Activated CD4-positive, alpha-beta T cell treated with anti-CD3 and anti-CD28 coated beads, Interleukin-2, amount 10 ng/mL, durations not matched to agents 7 days and 5 days (primary cell): ENCODE measurements around the gene XRCC2. TPM values are rescaled to one million over a fixed set of nuclear protein-coding genes. Genes with fewer than 3 reads are reported as not detected.

ENCODE experiments used
- CTCF ChIA-PET: fragments of 350-600 bp; sonication (Branson Sonifier 250); formaldehyde crosslinking; loops from one replicate; lab custom pipeline; 2021; ENCODE audit warnings: antibody characterized with exemption; lab: Charles Lee
- POLR2A ChIA-PET: fragments of 350-600 bp; sonication (Branson Sonifier 250); formaldehyde crosslinking; loops from one replicate; lab custom pipeline; 2021; ENCODE audit warnings: antibody characterized with exemption; lab: Charles Lee
- DNase-seq: peaks from one replicate; pipeline ENCODE4 v3.0.0-alpha.2; 2020
- H3K27ac Mint-ChIP-seq: one replicate; pipeline ENCODE4 v1.8.0; 2021; ENCODE audit warnings: mild to moderate bottlenecking, moderate library complexity, mixed read lengths
- H3K27me3 Mint-ChIP-seq: one replicate; pipeline ENCODE4 v1.8.0; 2021; ENCODE audit warnings: mixed read lengths
- H3K36me3 Mint-ChIP-seq: one replicate; pipeline ENCODE4 v1.8.0; 2021; ENCODE audit warnings: low read depth, mixed read lengths
- H3K4me1 Mint-ChIP-seq: one replicate; pipeline ENCODE4 v1.8.0; 2021; ENCODE audit warnings: mixed read lengths
- H3K4me3 Mint-ChIP-seq: one replicate; pipeline ENCODE4 v1.8.0; 2021; ENCODE audit warnings: mild to moderate bottlenecking, moderate library complexity, mixed read lengths
- H3K9me3 Mint-ChIP-seq: one replicate; pipeline ENCODE4 v1.8.0; 2021; ENCODE audit warnings: mixed read lengths
- total RNA-seq, 2 experiments: library from RNA; stranded (reverse); gene quantifications; one replicate each; pipeline ENCODE4 v1.2.3, GENCODE V29; 2021

The XRCC2 gene
- total RNA-seq, 2 experiments from 2014 or later, result 13.5 to 14.6 TPM

DNA sequence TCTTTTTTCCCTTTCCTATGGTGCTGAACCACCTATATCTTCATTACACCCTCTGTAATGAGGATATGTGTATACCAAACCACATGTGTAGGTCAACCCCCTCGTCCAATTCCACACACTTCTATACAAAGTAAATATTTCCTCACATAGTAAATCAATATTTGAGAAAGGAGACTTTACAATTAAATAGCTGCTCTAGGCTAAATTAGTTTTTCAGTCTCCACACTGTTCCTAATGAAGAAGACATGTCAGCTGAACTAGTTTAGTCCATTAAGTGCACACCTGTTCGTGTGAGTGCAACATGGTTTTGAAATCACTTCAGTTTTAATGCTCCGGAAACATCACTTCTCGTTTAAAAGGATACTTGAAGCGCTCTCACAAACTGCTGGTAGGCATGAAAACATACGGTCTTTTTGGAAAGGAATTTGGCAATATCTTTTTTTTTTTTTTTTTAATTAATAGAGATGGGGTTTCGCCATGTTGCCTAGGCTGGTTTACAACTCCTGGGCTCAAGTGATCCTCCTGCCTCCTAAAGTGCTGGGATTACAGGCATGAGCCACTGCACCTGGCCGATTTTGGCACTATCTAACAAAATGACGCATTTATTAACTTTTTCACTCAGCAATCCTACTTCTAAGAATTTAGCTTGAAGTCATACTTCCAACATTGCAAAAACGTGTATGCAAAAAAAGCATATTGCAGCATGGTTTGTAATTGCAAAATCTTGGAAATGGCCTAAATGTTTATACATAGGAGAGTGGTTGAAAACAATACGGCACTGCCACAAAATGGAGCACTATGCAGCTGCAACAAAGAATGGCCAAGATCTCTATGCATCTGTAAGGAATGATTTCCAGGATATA, 2.1 kb upstream of the XRCC2 start:
- POLR2A ChIA-PET, result no interaction called here
- H3K27ac Mint-ChIP-seq, result no peak overlapping the region

DNA sequence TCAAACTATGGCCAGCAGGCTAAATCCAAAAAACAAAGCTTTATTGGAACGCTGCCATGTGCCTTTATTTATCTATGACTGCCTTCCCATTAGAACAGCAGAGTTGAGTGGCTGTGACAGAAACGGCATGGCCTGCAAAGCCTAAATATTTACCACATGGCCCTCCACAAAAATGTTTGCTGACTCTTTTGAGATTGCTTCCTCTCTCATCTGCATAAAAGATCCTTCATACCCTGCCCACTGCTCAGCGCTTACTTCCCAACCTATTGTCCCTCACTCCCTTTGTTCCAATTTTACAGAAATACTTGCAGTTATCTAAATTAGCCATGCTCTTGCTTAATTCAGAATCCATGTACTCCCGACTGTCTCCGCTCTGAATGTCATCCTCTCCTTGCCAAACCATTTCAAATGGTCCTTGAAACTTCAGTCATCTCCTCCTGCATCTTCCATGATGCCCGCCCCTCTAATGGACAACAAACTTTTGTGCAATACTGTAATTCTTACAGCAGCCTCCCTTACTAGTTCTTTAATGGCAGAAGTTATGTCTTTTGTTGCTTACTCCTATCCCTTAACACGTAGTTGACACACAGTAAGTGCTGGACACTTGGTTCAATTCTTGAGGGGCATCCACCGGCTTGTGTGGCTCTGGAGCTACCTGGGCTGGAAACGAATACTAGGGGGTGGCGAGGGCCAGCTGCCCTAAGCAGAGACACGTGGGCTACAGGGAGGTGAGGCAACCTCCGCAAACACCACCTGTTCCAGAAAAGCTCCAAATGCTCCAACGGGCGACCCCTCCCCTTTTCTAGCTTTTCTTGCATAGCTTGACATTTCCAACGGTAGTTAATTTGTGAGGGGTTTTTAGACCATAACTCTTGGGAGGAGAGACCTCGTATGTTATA, 832 bp downstream of the XRCC2 start:
- Mint-ChIP-seq H3K27me3 (no peaks in the 10 kb centered on the region), H3K4me3 (peak overlapping the region; percentile 94), H3K9me3 (no peaks in the 10 kb centered on the region), H3K36me3 (peaks cover 4% of the 10 kb centered on the region), H3K27ac (peak overlapping the region; percentile 95), H3K4me1 (peaks cover 24% of the 10 kb centered on the region)
- ChIA-PET CTCF (interaction anchor here (1.2 to 1.5 kb wide), 2 partner anchors 11 to 15 kb away, joined by 4 to 5 read pairs; no protein-coding TSS in a partner anchor), POLR2A (no interaction called here)
- DNase-seq, result peak; percentile 20

More for the DNA sequence above, 2.1 kb upstream of the XRCC2 start:
- CTCF ChIA-PET, result no interaction called here
- DNase-seq, result no peak
- H3K9me3 Mint-ChIP-seq, result no peaks in the 10 kb centered on the region
- H3K4me3 Mint-ChIP-seq, result peak overlapping the region; percentile 45
- peaks cover 14% of the 10 kb centered on the region for H3K4me1 Mint-ChIP-seq
- H3K27me3 Mint-ChIP-seq, result no peaks in the 10 kb centered on the region
- peaks cover 2% of the 10 kb centered on the region for H3K36me3 Mint-ChIP-seq

DNA sequence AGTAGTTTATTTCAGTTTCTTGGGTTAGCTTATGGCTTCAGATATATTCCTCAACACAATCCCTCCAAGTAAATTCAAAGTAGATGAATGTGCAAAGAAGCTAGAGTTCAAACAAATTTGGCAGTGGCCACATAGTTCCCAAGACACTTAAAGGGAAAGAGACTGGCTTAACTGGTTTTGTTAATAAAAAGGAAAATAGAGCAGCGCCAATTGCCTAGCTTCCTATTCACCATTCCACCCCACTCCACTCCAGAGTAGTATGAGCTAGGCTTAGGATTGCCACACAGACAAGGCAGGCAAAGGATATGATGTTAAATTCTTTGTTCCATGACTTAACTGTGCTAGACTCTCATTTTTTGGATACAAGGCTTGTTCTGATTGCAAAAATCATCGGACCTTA, 2.0 kb downstream of the XRCC2 start:
- H3K27ac Mint-ChIP-seq, result no peak overlapping the region
- H3K36me3 Mint-ChIP-seq, result peaks cover 8% of the 10 kb centered on the region
- no peak for DNase-seq
- peaks cover 27% of the 10 kb centered on the region for H3K4me1 Mint-ChIP-seq
- POLR2A ChIA-PET, result no interaction called here
- no peak overlapping the region for H3K4me3 Mint-ChIP-seq
- CTCF ChIA-PET, result interaction anchor here (1.5 kb wide), 1 partner anchor 10 kb away, joined by 5 read pairs; no protein-coding TSS in a partner anchor
- H3K27me3 Mint-ChIP-seq, result no peaks in the 10 kb centered on the region
- no peaks in the 10 kb centered on the region for H3K9me3 Mint-ChIP-seq

DNA sequence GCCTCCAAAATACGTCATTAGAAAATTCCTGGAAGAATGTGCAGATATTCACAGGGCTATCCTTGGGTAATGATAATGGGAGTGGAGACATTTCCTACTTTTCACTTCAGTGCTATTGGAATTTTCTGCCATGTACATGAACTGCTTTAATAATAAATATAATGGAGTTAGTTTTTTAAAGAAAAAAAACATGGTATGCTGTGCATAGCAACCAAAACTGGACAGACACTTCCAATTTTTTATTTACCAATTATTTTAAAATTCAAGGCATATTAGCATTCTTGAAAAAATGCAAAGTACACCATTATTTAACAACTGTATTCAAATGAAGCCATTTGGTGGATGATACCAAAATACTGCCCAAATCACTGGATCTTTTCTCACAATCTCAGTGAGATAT, 3.3 kb downstream of the XRCC2 start:
- Mint-ChIP-seq H3K4me3 (no peak overlapping the region), H3K9me3 (no peaks in the 10 kb centered on the region), H3K27me3 (no peaks in the 10 kb centered on the region), H3K36me3 (peaks cover 17% of the 10 kb centered on the region), H3K27ac (no peak overlapping the region), H3K4me1 (peaks cover 27% of the 10 kb centered on the region)
- DNase-seq, result no peak
- CTCF ChIA-PET, result no interaction called here
- POLR2A ChIA-PET, result no interaction called here

DNA sequence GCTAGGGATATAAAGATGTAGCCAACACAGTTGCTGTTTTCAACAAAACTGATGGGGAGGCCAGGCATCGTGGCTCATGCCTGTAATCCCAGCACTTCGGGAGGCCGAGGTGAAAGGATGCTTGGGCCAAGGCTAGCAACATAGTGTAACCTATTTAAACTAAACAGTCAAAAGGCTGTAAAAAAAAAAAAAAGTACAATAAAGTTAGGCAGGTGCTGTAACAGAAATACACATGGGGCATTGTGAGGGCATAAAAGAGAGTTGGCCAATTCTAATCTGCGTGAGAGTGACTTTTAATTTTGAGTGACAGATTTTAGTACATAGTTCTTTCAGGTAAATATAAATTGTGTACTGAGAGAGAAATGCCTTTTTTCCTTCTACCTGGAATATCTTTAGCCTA, 6.2 kb downstream of the XRCC2 start:
- Mint-ChIP-seq H3K27me3 (no peaks in the 10 kb centered on the region), H3K27ac (no peak overlapping the region)
- CTCF ChIA-PET, result interaction anchor here (0.7 kb wide), 1 partner anchor 240 kb away, joined by 3 read pairs; no protein-coding TSS in a partner anchor

DNA sequence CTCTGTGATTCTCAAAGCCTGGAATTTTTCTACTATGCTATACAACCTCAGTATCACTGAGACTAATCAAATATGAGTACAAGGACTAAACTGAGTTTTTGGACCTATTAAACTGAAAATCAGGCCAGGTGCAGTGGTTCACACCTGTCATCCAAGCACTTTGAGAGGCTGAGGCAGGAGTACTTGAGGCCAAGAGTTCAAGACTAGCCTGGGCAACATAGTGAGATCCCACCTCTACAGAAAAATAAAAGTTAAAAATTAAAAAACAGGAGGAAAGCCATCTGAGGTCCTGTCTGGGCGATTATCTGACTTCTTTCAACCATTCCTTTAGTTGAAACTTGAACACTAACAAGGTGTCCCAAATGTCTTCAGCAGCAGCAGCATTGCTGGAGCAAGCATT, 7.0 kb downstream of the XRCC2 start:
- H3K4me1 Mint-ChIP-seq, result peaks cover 15% of the 10 kb centered on the region
- no peaks in the 10 kb centered on the region for H3K27me3 Mint-ChIP-seq
- no peak for DNase-seq
- no peak overlapping the region for H3K27ac Mint-ChIP-seq
- no peak overlapping the region for H3K4me3 Mint-ChIP-seq
- peaks cover 22% of the 10 kb centered on the region for H3K36me3 Mint-ChIP-seq
- ChIA-PET POLR2A (no interaction called here), CTCF (no interaction called here)
- H3K9me3 Mint-ChIP-seq, result no peaks in the 10 kb centered on the region

More for the DNA sequence above, 6.2 kb downstream of the XRCC2 start:
- POLR2A ChIA-PET, result no interaction called here
- no peak overlapping the region for H3K4me3 Mint-ChIP-seq
- H3K36me3 Mint-ChIP-seq, result peaks cover 21% of the 10 kb centered on the region
- no peak for DNase-seq
- peaks cover 20% of the 10 kb centered on the region for H3K4me1 Mint-ChIP-seq
- H3K9me3 Mint-ChIP-seq, result no peaks in the 10 kb centered on the region

DNA sequence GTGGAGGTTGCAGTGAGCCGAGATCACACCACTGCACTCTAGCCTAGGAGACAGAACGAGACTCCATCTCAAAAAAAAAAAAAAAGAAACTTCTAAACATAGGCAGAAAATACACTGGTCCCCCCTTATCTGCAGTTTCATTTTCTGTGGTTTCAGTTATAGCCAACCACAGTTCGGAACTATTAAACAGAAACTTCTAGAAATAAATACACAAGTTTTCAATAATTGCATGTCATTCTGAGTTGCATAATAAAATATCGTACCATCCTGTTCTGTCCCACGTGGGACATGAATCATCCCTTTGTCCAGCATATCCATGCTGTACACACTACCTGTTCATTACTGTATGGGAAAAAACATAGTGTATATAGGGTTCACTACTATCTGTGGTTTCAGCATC, 8.0 kb downstream of the XRCC2 start:
- CTCF ChIA-PET, result no interaction called here
- Mint-ChIP-seq H3K36me3 (peaks cover 22% of the 10 kb centered on the region), H3K4me1 (peaks cover 13% of the 10 kb centered on the region), H3K9me3 (no peaks in the 10 kb centered on the region), H3K4me3 (no peak overlapping the region), H3K27me3 (no peaks in the 10 kb centered on the region), H3K27ac (no peak overlapping the region)
- POLR2A ChIA-PET, result no interaction called here
- DNase-seq, result no peak

DNA sequence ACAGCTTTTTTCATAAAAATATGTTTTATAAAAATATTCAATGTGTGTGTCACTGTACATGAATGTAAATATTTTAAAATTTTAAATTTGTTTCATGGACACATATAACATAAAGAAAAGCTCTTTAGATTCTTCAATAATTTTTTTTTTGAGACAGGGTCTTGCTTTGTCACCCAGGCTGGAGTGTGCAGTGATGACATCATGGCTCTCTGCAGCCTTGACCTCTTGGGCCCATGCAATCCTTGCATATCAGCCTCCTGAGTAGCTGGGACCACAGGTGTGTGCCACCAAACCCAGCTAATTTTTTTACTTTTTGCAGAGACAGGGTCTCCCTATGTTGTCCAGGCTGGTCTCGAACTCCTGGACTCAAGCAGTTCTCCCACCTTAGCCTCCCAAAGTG, 9.9 kb downstream of the XRCC2 start:
- peaks cover 21% of the 10 kb centered on the region for H3K36me3 Mint-ChIP-seq
- no peaks in the 10 kb centered on the region for H3K27me3 Mint-ChIP-seq
- POLR2A ChIA-PET, result no interaction called here
- H3K27ac Mint-ChIP-seq, result no peak overlapping the region
- peaks cover 4% of the 10 kb centered on the region for H3K4me1 Mint-ChIP-seq
- H3K4me3 Mint-ChIP-seq, result no peak overlapping the region
- no peaks in the 10 kb centered on the region for H3K9me3 Mint-ChIP-seq
- CTCF ChIA-PET, result no interaction called here
- no peak for DNase-seq

DNA sequence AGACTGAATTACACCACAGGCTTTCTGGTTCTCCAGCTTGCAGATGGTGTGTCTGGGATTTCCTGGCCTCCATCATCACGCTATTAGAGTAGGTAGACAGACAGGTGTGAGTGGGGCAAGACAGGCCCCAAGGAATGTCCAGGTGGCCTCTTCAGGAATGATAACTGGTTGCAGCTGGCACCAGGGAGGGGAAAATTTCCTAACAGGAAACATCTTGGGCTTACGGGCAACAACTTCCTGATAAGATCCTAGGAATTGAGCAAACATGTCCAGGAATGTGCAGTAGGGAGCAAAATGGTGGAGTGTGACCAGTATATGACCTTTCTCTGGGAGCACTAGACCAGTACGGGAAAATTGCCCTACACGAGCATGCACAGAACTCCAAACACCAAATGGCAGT, 11.3 kb downstream of the XRCC2 start:
- DNase-seq, result no peak
- H3K27ac Mint-ChIP-seq, result no peak overlapping the region
- H3K4me3 Mint-ChIP-seq, result no peak overlapping the region
- ChIA-PET POLR2A (no interaction called here), CTCF (interaction anchor here (1.6 kb wide), 1 partner anchor 10 kb away, joined by 5 read pairs; no protein-coding TSS in a partner anchor)
- no peaks in the 10 kb centered on the region for H3K27me3 Mint-ChIP-seq
- peaks cover 19% of the 10 kb centered on the region for H3K36me3 Mint-ChIP-seq
- no peaks in the 10 kb centered on the region for H3K9me3 Mint-ChIP-seq
- H3K4me1 Mint-ChIP-seq, result no peaks in the 10 kb centered on the region

DNA sequence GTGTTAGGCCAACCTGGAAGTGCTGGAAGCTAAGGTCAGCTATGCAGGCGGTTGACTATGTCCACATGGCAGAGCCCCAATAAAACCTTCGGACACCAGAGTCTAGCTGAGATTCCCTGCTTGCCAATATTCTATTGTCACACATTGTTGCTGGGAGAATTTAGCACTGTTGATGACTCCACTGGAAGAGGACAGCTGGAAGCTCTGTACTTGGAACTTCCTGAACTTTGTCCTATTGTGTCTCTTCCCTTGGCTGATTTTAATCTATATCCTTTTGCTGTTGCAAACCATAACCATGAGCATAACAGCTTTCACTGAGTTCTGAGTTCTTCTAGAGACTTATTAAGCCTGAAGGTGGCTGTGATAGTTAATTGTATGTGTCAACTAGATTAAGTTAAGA, 12.0 kb downstream of the XRCC2 start:
- Mint-ChIP-seq H3K4me1 (no peaks in the 10 kb centered on the region), H3K36me3 (peaks cover 23% of the 10 kb centered on the region), H3K27me3 (no peaks in the 10 kb centered on the region), H3K27ac (no peak overlapping the region), H3K9me3 (no peaks in the 10 kb centered on the region), H3K4me3 (no peak overlapping the region)
- DNase-seq, result no peak
- ChIA-PET CTCF (interaction anchor here (0.6 to 1.6 kb wide), 2 partner anchors 11 to 224 kb away, joined by 3 to 5 read pairs; no protein-coding TSS in a partner anchor), POLR2A (no interaction called here)

DNA sequence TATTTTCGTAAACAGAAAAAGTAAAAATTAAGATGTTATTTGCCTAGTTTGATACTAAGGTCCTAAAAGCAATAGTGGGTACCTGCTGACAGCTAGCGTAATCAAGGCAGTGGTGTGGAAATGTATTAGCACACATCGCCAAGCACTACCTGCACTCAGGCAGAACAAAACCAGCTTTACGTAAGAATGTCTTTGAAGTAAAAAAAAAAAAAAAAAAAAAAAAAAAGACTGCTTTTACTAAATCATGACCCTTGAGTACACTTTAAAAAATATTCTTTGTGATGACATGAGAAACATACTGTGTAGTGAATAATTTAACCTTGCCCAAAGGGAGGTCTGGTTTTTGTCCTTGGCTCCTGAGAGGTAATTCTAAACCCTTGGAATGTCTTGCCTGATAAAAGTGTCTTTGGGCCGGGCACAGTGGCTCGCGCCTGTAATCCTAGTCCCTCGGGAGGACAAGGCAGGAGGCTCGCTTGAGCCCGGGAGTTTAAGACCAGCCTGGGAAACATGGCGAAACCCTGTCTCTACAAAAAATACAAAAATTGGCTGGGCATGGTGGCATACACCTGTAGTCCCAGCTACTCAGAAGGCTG, 12.7 kb downstream of the XRCC2 start:
- CTCF ChIA-PET, result interaction anchor here (0.5 to 1.6 kb wide), 3 partner anchors 11 to 225 kb away, joined by 3 to 5 read pairs (median 3); no protein-coding TSS in a partner anchor
- H3K4me1 Mint-ChIP-seq, result peaks cover 4% of the 10 kb centered on the region
- POLR2A ChIA-PET, result no interaction called here
- no peak overlapping the region for H3K4me3 Mint-ChIP-seq
- no peaks in the 10 kb centered on the region for H3K27me3 Mint-ChIP-seq
- H3K36me3 Mint-ChIP-seq, result peaks cover 24% of the 10 kb centered on the region
- H3K27ac Mint-ChIP-seq, result no peak overlapping the region
- no peaks in the 10 kb centered on the region for H3K9me3 Mint-ChIP-seq
- no peak for DNase-seq

DNA sequence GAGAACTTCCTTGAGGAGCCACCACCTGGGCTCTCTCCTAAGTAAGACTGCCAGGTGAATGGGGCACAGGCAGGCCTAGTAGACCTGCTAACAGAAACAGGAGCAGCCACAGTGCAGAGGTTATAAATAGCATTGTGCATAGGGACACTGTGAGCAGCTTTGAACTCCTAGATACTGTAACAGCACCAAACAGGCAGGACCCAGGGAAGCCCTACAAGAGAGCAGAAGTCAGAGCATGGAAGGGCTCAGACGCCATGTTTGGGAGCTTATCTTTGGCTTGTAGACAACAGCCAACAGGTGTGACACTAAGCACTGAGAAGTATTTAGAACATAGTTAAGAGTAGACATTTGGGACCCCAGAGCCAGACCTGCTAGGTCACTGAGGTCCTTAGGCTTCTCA, 14.5 kb downstream of the XRCC2 start:
- DNase-seq, result no peak
- H3K4me1 Mint-ChIP-seq, result peaks cover 4% of the 10 kb centered on the region
- no peak overlapping the region for H3K4me3 Mint-ChIP-seq
- POLR2A ChIA-PET, result interaction anchor here (0.6 kb wide), 1 partner anchor 23 kb away, joined by 15 read pairs; no protein-coding TSS in a partner anchor
- no peaks in the 10 kb centered on the region for H3K27me3 Mint-ChIP-seq
- no peaks in the 10 kb centered on the region for H3K9me3 Mint-ChIP-seq
- CTCF ChIA-PET, result no interaction called here
- H3K36me3 Mint-ChIP-seq, result peaks cover 22% of the 10 kb centered on the region
- H3K27ac Mint-ChIP-seq, result no peak overlapping the region
